Measurements from ENCODE around the gene OR7E24. TPM values are rescaled to one million over a fixed set of nuclear protein-coding genes. Genes with fewer than 3 reads are reported as not detected.

OR7E24 gene
- total RNA-seq, 4 donors from 2014 or later, result not detected

DNA sequence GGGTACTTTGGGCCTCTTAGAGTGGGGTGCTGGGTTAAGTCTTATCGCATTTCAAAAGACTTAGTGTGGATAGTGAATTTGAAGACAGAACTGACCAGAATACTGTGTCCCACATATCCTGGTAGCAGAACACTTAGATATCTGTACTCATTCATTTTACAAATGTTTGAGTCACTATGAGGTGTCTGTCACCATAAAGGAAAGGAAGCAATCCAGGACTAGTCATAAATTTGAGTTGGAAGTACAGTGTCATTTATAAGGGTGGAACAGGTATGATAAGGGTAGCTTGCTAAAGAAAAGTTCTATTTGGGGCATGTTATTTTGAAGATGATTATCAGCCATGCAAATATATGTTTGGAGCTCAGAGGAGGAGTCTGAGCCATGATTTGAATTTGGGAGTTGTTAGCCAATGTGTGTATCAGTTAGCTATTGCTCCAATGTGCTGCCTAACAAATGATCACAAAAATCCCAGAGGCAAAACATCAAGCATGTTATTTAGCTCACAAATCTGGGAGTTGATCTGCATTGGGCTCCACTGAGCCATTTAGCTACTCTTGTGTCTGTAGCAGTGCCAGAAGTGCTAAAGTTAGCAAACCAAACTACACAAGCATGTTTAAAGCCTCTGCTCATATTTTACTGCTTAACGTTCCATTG is 38.6 kb downstream of the OR7E24 start:
- intact Hi-C loops (cut with DNase I; ENCODE audit: low total_unique reads), result no loop called here
- H3K9me3 ChIP-seq, result peaks cover 4 to 22% (median 5%) of the 10 kb centered on the region in 3 donors
- TF ChIP-seq, protein P1, sequence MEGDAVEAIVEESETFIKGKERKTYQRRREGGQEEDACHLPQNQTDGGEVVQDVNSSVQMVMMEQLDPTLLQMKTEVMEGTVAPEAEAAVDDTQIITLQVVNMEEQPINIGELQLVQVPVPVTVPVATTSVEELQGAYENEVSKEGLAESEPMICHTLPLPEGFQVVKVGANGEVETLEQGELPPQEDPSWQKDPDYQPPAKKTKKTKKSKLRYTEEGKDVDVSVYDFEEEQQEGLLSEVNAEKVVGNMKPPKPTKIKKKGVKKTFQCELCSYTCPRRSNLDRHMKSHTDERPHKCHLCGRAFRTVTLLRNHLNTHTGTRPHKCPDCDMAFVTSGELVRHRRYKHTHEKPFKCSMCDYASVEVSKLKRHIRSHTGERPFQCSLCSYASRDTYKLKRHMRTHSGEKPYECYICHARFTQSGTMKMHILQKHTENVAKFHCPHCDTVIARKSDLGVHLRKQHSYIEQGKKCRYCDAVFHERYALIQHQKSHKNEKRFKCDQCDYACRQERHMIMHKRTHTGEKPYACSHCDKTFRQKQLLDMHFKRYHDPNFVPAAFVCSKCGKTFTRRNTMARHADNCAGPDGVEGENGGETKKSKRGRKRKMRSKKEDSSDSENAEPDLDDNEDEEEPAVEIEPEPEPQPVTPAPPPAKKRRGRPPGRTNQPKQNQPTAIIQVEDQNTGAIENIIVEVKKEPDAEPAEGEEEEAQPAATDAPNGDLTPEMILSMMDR (IDR thresholded peaks at IDR 0.05 in 4 of 5, conservative IDR thresholded peaks at IDR 0.05 in 1 of 5), result no peak
- TF ChIP-seq POLR2A (IDR thresholded peaks at IDR 0.05), result no peak
- H3K4me3 ChIP-seq, result no peak overlapping the region
- H3K4me1 ChIP-seq, result no peaks in the 10 kb centered on the region
- no peak for DNase-seq
- H3K27ac ChIP-seq, result no peak overlapping the region
- H3K36me3 ChIP-seq, result peaks cover 5 to 50% of the 10 kb centered on the region in 2 donors
- in situ Hi-C loops (cut with MboI; ENCODE audit: low sequenced_read_pairs in 4 of 4), result no loop called here
- H3K27me3 ChIP-seq, result no peaks in the 10 kb centered on the region
- ATAC-seq, result no peak

DNA sequence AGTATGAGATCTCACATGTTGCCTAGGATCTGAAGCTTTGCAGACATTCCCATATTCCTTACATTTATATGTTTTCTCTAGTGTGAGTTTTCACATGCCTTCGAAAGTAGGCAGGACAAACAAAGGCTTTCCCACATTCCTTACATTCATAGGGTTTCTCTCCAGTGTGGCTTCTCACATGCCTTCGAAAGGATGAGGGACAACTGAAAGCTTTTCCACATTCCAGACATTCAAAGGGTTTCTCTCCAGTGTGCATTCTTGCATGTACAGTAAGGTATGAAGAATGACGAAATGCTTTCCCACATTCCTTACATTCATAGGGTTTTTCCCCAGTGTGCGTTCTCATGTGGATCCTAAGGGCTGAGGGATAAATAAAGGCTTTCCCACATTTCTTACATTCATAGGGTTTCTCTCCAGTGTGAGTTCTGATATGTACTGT is 44.7 kb downstream of the OR7E24 start:
- Histone ChIP-seq H3K4me1 (no peaks in the 10 kb centered on the region), H3K27ac (no peak overlapping the region), H3K36me3 (peaks cover 19 to 95% of the 10 kb centered on the region in 2 donors), H3K4me3 (peak overlapping the region in 1 of 4 donors; percentile 44), H3K9me3 (peaks cover 10 to 44% (median 22%) of the 10 kb centered on the region in 3 donors), H3K27me3 (no peaks in the 10 kb centered on the region)
- DNase-seq, result no peak
- intact Hi-C loops (cut with DNase I; ENCODE audit: low total_unique reads), result no loop called here
- in situ Hi-C loops (cut with MboI; ENCODE audit: low sequenced_read_pairs in 4 of 4), result no loop called here
- TF ChIP-seq, protein P1 (IDR thresholded peaks at IDR 0.05 in 4 of 5, conservative IDR thresholded peaks at IDR 0.05 in 1 of 5), result no peak
- no peak for TF ChIP-seq POLR2A (IDR thresholded peaks at IDR 0.05)
- ATAC-seq, result no peak

DNA sequence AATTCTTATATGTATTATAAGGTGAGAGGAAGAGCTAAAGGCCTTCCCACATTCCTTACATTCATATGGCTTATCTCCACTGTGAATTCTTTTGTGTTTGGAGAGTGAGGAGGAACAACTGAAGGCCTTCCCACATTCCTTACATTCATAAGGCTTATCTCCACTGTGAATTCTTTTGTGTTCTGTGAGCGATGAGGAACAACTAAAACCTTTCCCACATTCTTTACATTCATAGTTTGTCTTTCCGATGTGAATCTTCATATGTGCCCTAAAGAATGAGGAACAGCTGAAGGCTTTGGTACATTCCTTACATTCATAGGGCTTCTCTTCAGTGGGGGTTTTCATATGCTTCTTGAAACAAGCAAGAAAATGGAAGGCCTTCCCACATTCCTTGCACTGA is 45.6 kb downstream of the OR7E24 start:
- TF ChIP-seq POLR2A (IDR thresholded peaks at IDR 0.05), result no peak
- TF ChIP-seq, protein P1 (IDR thresholded peaks at IDR 0.05 in 4 of 5, conservative IDR thresholded peaks at IDR 0.05 in 1 of 5), result no peak
- Histone ChIP-seq H3K4me1 (no peaks in the 10 kb centered on the region), H3K27me3 (no peaks in the 10 kb centered on the region), H3K27ac (no peak overlapping the region), H3K4me3 (no peak overlapping the region), H3K36me3 (peaks cover 23 to 96% of the 10 kb centered on the region in 2 donors), H3K9me3 (peaks cover 6 to 37% (median 22%) of the 10 kb centered on the region in 3 donors)
- DNase-seq (no peak), ATAC-seq (no peak)
- intact Hi-C loops (cut with DNase I; ENCODE audit: low total_unique reads), result no loop called here
- in situ Hi-C loops (cut with MboI; ENCODE audit: low sequenced_read_pairs in 4 of 4), result no loop called here

Other genes starting within 250 kb of the OR7E24 start
- not detected for gene MUC16, start 240.5 kb upstream of the OR7E24 start, total RNA-seq
- not detected for gene OR1M1, start 163.9 kb upstream of the OR7E24 start, total RNA-seq
- gene OR7G2, start 143.5 kb upstream of the OR7E24 start, total RNA-seq, result not detected
- not detected for gene OR7G1, start 135.2 kb upstream of the OR7E24 start, total RNA-seq
- not detected for gene OR7G3, start 124.0 kb upstream of the OR7E24 start, total RNA-seq
- gene ZNF317, start 110.5 kb upstream of the OR7E24 start, total RNA-seq, result 10 to 100 TPM in 3 of 4 donors, 1 to 10 TPM in 1; 9.1 to 15.0 (median 12.2) TPM
- under 1 TPM in 2 of 4 donors, not detected in 2; 0.13 to 0.19 TPM for gene OR7D2, start 72.0 kb upstream of the OR7E24 start, total RNA-seq
- not detected for gene OR7D4, start 31.3 kb upstream of the OR7E24 start, total RNA-seq
- 1 to 10 TPM in 3 of 4 donors, under 1 TPM in 1; 0.87 to 4.1 (median 1.8) TPM for gene ZNF699, start 58.9 kb downstream of the OR7E24 start, total RNA-seq
- gene ZNF559, start 73.2 kb downstream of the OR7E24 start, total RNA-seq, result 1 to 10 TPM; 1.4 to 3.8 (median 3.0) TPM
- under 1 TPM; 0.19 to 0.56 (median 0.34) TPM for gene ZNF177, start 112.1 kb downstream of the OR7E24 start, total RNA-seq
- 1 to 10 TPM; 3.7 to 7.0 (median 5.3) TPM for gene ZNF266, start 184.6 kb downstream of the OR7E24 start, total RNA-seq
- gene ZNF560, start 247.7 kb downstream of the OR7E24 start, total RNA-seq, result under 1 TPM in 1 of 4 donors, not detected in 3; 0.20 TPM